GM23338 (cell line): Measurements from ENCODE around the gene HSF4. TPM values are rescaled to one million over a fixed set of nuclear protein-coding genes. Genes with fewer than 3 reads are reported as not detected.

Source experiments
- ATAC-seq: fragments of 200-7000 bp; cut with Tn5 transposase; 3 replicates; pipeline ENCODE4 v1.9.1; 2020
- DNase-seq: peaks from one replicate; pipeline ENCODE4 v3.0.0-alpha.2; 2015; ENCODE audit warnings: low spot score
- H2AFZ ChIP-seq: fragments of 200-600 bp; sonication (generic); 2 replicates; pipeline ENCODE4 v1.8.0; 2016; ENCODE audit warnings: antibody characterized with exemption, mild to moderate bottlenecking, moderate library complexity
- H3F3A ChIP-seq: fragments of 200-600 bp; sonication (generic); replicated peaks from 2 replicates; pipeline ENCODE4 v1.8.0; 2017; ENCODE audit warnings: antibody characterized with exemption, mixed run types, low read depth
- H3K27ac ChIP-seq: fragments of 200-600 bp; sonication (generic); 2 replicates; pipeline ENCODE4 v1.6.1; 2016; ENCODE audit warnings: low read depth
- H3K27me3 ChIP-seq: fragments of 200-600 bp; sonication (generic); 2 replicates; pipeline ENCODE4 v1.8.0; 2016; ENCODE audit warnings: mild to moderate bottlenecking, mixed run types, moderate library complexity; ENCODE audit not compliant: insufficient read depth
- H3K36me3 ChIP-seq: fragments of 200-600 bp; sonication (generic); 2 replicates; pipeline ENCODE4 v1.8.0; 2016; ENCODE audit warnings: mild to moderate bottlenecking; ENCODE audit not compliant: insufficient read depth
- H3K4me1 ChIP-seq: fragments of 200-600 bp; sonication (generic); 2 replicates; pipeline ENCODE4 v1.8.0; 2016; ENCODE audit warnings: mild to moderate bottlenecking, moderate library complexity; ENCODE audit not compliant: insufficient read depth
- H3K4me2 ChIP-seq: fragments of 200-600 bp; sonication (generic); 2 replicates; pipeline ENCODE4 v1.7.1; 2017; ENCODE audit warnings: mixed run types
- H3K4me3 ChIP-seq: fragments of 200-600 bp; sonication (generic); 2 replicates; pipeline ENCODE4 v1.6.1; 2016; ENCODE audit warnings: mixed run types
- H3K79me2 ChIP-seq: fragments of 200-600 bp; sonication (generic); replicated peaks from 2 replicates; pipeline ENCODE4 v1.8.0; 2017; ENCODE audit warnings: mild to moderate bottlenecking; ENCODE audit not compliant: insufficient read depth
- H3K9me2 ChIP-seq: fragments of 200-600 bp; sonication (generic); 2 replicates; pipeline ENCODE4 v1.8.0; 2017; ENCODE audit not compliant: insufficient read depth
- H4K20me1 ChIP-seq: fragments of 200-600 bp; sonication (generic); replicated peaks from 2 replicates; pipeline ENCODE4 v1.8.0; 2017; ENCODE audit warnings: mild to moderate bottlenecking; ENCODE audit not compliant: insufficient read depth
- H3K27ac Mint-ChIP-seq: 2 replicates; pipeline ENCODE4 v1.8.0; 2020; ENCODE audit warnings: inconsistent platforms, mild to moderate bottlenecking, moderate library complexity, mixed read lengths
- H3K27me3 Mint-ChIP-seq: 3 replicates; pipeline ENCODE4 v1.8.0; 2022; ENCODE audit warnings: low read depth, mild to moderate bottlenecking, moderate library complexity, mixed read lengths, inconsistent platforms; ENCODE audit not compliant: insufficient read depth, poor library complexity
- H3K36me3 Mint-ChIP-seq: 3 replicates; pipeline ENCODE4 v1.8.0; 2021; ENCODE audit warnings: low read depth, mild to moderate bottlenecking, inconsistent platforms, moderate library complexity, mixed read lengths
- H3K4me1 Mint-ChIP-seq: 3 replicates; pipeline ENCODE4 v1.8.0; 2020; ENCODE audit warnings: mild to moderate bottlenecking, inconsistent platforms, mixed read lengths
- H3K4me3 Mint-ChIP-seq: 3 replicates; pipeline ENCODE4 v1.8.0; 2021; ENCODE audit warnings: moderate library complexity, mild to moderate bottlenecking, inconsistent platforms, mixed read lengths
- H3K9me3 Mint-ChIP-seq: 3 replicates; pipeline ENCODE4 v1.8.0; 2020; ENCODE audit warnings: moderate library complexity, mild to moderate bottlenecking, inconsistent platforms, mixed read lengths
- CREB1 ChIP-seq: fragments of 250-450 bp; sonication (Bioruptor Pico); IDR thresholded peaks from 2 replicates; pipeline ENCODE4 v1.5.0; 2020; ENCODE audit warnings: low read depth, mild to moderate bottlenecking, moderate library complexity
- EZH2 ChIP-seq: fragments of 200-600 bp; sonication (generic); IDR thresholded peaks from one replicate; pipeline ENCODE4 v1.8.0; 2017; ENCODE audit warnings: antibody characterized with exemption, mild to moderate bottlenecking, low read depth; ENCODE audit not compliant: unreplicated experiment
- EZH2phosphoT487 ChIP-seq: fragments of 200-600 bp; sonication (generic); IDR thresholded peaks from one replicate; pipeline ENCODE4 v1.8.1; 2018; ENCODE audit warnings: antibody characterized with exemption; ENCODE audit not compliant: unreplicated experiment
- JUNB ChIP-seq: IDR thresholded peaks from one replicate; pipeline ENCODE4 v1.6.1; 2016; ENCODE audit warnings: antibody characterized with exemption; ENCODE audit not compliant: unreplicated experiment
- NANOG ChIP-seq: IDR thresholded peaks from 2 replicates; pipeline ENCODE4 v1.6.1; 2016; ENCODE audit warnings: antibody characterized with exemption, borderline replicate concordance
- POLR2AphosphoS5 ChIP-seq: IDR thresholded peaks from 2 replicates; pipeline ENCODE4 v1.6.1; 2016; ENCODE audit warnings: antibody characterized with exemption, low read depth
- STAT1 ChIP-seq: IDR thresholded peaks from one replicate; pipeline ENCODE4 v1.6.1; 2016; ENCODE audit warnings: antibody characterized with exemption; ENCODE audit not compliant: unreplicated experiment
- ZNF114 ChIP-seq: fragments of 250-450 bp; sonication (Bioruptor Pico); IDR thresholded peaks from 2 replicates; pipeline ENCODE4 v1.5.0; 2020; ENCODE audit warnings: mild to moderate bottlenecking, moderate library complexity
- ZNF331 ChIP-seq: fragments of 250-450 bp; sonication (Bioruptor Pico); IDR thresholded peaks from 2 replicates; pipeline ENCODE4 v1.5.0; 2020; ENCODE audit warnings: low read depth, mild to moderate bottlenecking, moderate library complexity
- polyA plus RNA-seq: library from polyadenylated mRNA; unstranded; fragments of >200 nt; fragmentation: Nextera tagmentation; extraction: Ambion mirVana; gene quantifications from 2 replicates; pipeline ENCODE4 v1.2.1, GENCODE V29; 2016
- total RNA-seq: library from RNA; depleted of rRNA; stranded (reverse); fragments of >200 nt; shearing (Covaris generic); gene quantifications from 2 replicates; pipeline ENCODE4 v1.2.3, GENCODE V29; 2014
- TF ChIP-seq, protein P1 (sequence below): IDR thresholded peaks from one replicate; pipeline ENCODE4 v1.6.1; 2018; ENCODE audit warnings: antibody characterized with exemption; ENCODE audit not compliant: unreplicated experiment
- TF ChIP-seq, protein P2 (sequence below): fragments of 250-450 bp; sonication (Bioruptor Pico); IDR thresholded peaks from 2 replicates; pipeline ENCODE4 v1.5.0; 2020; ENCODE audit warnings: mild to moderate bottlenecking, moderate library complexity

The HSF4 gene
- total and polyA plus RNA-seq, 2 experiments from 2014 or later = 0.19 to 1.3 TPM

DNA sequence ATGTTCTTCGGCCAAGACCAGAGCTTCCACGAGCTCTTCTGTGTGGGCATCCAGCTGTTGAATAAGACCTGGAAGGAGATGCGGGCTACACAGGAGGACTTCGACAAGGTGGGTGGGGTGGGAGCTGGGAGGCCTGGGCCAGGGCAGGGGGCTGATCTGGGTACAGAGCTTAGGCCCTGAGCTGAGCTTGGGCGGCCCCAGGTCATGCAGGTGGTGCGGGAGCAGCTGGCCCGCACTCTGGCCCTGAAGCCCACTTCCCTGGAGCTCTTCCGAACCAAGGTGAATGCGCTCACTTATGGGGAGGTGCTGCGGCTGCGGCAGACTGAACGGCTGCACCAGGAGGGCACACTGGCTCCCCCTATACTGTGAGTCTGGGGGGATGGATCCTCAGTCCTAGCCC is 37.9 kb downstream of the HSF4 start:
- Histone ChIP-seq H4K20me1 (no peaks in the 10 kb centered on the region; the same call in 1 of the 2 replicates), H3K79me2 (no peaks in the 10 kb centered on the region), H3K36me3 (no peaks in the 10 kb centered on the region), H3K9me2 (no peaks in the 10 kb centered on the region), H3F3A (peaks cover 12% of the 10 kb centered on the region; the same call in 1 of the 2 replicates), H3K27ac (no peak overlapping the region), H2AFZ (no peak overlapping the region), H3K4me3 (no peak overlapping the region), H3K4me2 (no peak overlapping the region), H3K4me1 (peaks cover 9% of the 10 kb centered on the region), H3K27me3 (no peaks in the 10 kb centered on the region)
- Mint-ChIP-seq H3K27ac (no peak overlapping the region), H3K9me3 (no peaks in the 10 kb centered on the region), H3K4me3 (no peak overlapping the region), H3K27me3 (peaks cover 16% of the 10 kb centered on the region), H3K4me1 (peaks cover 11% of the 10 kb centered on the region), H3K36me3 (peaks cover 14% of the 10 kb centered on the region; the same call in 2 of the 3 replicates)
- TF ChIP-seq EZH2 = no peak
- no peak for TF ChIP-seq EZH2phosphoT487
- no peak for ATAC-seq
- DNase-seq = no peak

DNA sequence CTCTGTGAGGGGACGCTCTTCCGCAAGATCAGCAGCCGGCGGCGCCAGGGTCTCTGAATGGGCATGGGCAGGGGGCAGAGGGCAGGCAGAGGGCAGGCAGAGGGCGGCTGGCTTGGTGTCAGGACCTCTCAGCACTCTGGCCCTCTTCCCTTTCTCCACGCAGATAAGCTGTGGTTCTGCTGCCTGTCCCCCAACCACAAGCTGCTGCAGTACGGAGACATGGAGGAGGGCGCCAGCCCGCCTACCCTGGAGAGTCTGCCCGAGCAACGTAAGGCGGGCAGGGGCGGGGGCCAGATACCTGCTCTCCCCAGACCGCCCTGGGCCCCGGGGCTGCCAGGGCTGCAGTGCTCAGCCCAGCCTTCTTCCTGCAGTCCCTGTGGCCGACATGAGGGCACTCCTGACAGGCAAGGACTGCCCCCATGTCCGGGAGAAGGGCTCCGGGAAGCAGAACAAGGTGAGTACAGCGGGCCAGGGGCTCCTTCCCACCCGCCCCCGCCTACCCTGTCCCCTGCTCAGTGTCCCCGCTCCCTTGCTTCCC is 38.5 kb downstream of the HSF4 start:
- no peak overlapping the region for H3K27ac Mint-ChIP-seq
- H2AFZ ChIP-seq = no peak overlapping the region
- no peak for DNase-seq
- TF ChIP-seq POLR2AphosphoS5 (no peak), NANOG (no peak), JUNB (no peak), EZH2 (no peak), CREB1 (CRISPR knock-in tag) (no peak), EZH2phosphoT487 (no peak), ZNF331 (CRISPR knock-in tag) (no peak), ZNF114 (CRISPR knock-in tag) (no peak), STAT1 (no peak)
- TF ChIP-seq, protein P1, sequence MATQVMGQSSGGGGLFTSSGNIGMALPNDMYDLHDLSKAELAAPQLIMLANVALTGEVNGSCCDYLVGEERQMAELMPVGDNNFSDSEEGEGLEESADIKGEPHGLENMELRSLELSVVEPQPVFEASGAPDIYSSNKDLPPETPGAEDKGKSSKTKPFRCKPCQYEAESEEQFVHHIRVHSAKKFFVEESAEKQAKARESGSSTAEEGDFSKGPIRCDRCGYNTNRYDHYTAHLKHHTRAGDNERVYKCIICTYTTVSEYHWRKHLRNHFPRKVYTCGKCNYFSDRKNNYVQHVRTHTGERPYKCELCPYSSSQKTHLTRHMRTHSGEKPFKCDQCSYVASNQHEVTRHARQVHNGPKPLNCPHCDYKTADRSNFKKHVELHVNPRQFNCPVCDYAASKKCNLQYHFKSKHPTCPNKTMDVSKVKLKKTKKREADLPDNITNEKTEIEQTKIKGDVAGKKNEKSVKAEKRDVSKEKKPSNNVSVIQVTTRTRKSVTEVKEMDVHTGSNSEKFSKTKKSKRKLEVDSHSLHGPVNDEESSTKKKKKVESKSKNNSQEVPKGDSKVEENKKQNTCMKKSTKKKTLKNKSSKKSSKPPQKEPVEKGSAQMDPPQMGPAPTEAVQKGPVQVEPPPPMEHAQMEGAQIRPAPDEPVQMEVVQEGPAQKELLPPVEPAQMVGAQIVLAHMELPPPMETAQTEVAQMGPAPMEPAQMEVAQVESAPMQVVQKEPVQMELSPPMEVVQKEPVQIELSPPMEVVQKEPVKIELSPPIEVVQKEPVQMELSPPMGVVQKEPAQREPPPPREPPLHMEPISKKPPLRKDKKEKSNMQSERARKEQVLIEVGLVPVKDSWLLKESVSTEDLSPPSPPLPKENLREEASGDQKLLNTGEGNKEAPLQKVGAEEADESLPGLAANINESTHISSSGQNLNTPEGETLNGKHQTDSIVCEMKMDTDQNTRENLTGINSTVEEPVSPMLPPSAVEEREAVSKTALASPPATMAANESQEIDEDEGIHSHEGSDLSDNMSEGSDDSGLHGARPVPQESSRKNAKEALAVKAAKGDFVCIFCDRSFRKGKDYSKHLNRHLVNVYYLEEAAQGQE = no peak
- TF ChIP-seq, protein P2, sequence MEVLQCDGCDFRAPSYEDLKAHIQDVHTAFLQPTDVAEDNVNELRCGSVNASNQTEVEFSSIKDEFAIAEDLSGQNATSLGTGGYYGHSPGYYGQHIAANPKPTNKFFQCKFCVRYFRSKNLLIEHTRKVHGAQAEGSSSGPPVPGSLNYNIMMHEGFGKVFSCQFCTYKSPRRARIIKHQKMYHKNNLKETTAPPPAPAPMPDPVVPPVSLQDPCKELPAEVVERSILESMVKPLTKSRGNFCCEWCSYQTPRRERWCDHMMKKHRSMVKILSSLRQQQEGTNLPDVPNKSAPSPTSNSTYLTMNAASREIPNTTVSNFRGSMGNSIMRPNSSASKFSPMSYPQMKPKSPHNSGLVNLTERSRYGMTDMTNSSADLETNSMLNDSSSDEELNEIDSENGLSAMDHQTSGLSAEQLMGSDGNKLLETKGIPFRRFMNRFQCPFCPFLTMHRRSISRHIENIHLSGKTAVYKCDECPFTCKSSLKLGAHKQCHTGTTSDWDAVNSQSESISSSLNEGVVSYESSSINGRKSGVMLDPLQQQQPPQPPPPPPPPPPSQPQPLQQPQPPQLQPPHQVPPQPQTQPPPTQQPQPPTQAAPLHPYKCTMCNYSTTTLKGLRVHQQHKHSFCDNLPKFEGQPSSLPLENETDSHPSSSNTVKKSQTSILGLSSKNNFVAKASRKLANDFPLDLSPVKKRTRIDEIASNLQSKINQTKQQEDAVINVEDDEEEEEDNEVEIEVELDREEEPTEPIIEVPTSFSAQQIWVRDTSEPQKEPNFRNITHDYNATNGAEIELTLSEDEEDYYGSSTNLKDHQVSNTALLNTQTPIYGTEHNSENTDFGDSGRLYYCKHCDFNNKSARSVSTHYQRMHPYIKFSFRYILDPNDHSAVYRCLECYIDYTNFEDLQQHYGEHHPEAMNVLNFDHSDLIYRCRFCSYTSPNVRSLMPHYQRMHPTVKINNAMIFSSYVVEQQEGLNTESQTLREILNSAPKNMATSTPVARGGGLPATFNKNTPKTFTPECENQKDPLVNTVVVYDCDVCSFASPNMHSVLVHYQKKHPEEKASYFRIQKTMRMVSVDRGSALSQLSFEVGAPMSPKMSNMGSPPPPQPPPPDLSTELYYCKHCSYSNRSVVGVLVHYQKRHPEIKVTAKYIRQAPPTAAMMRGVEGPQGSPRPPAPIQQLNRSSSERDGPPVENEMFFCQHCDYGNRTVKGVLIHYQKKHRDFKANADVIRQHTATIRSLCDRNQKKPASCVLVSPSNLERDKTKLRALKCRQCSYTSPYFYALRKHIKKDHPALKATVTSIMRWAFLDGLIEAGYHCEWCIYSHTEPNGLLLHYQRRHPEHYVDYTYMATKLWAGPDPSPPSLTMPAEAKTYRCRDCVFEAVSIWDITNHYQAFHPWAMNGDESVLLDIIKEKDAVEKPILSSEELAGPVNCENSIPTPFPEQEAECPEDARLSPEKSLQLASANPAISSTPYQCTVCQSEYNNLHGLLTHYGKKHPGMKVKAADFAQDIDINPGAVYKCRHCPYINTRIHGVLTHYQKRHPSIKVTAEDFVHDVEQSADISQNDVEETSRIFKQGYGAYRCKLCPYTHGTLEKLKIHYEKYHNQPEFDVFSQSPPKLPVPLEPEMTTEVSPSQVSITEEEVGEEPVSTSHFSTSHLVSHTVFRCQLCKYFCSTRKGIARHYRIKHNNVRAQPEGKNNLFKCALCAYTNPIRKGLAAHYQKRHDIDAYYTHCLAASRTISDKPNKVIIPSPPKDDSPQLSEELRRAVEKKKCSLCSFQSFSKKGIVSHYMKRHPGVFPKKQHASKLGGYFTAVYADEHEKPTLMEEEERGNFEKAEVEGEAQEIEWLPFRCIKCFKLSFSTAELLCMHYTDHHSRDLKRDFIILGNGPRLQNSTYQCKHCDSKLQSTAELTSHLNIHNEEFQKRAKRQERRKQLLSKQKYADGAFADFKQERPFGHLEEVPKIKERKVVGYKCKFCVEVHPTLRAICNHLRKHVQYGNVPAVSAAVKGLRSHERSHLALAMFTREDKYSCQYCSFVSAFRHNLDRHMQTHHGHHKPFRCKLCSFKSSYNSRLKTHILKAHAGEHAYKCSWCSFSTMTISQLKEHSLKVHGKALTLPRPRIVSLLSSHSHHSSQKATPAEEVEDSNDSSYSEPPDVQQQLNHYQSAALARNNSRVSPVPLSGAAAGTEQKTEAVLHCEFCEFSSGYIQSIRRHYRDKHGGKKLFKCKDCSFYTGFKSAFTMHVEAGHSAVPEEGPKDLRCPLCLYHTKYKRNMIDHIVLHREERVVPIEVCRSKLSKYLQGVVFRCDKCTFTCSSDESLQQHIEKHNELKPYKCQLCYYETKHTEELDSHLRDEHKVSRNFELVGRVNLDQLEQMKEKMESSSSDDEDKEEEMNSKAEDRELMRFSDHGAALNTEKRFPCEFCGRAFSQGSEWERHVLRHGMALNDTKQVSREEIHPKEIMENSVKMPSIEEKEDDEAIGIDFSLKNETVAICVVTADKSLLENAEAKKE (CRISPR knock-in tag) = no peak

More for the DNA sequence above, 38.5 kb downstream of the HSF4 start:
- Histone ChIP-seq H3K79me2 (no peaks in the 10 kb centered on the region), H3K36me3 (no peaks in the 10 kb centered on the region), H3K27me3 (no peaks in the 10 kb centered on the region), H3K27ac (no peak overlapping the region), H3K9me2 (no peaks in the 10 kb centered on the region), H4K20me1 (no peaks in the 10 kb centered on the region; the same call in 1 of the 2 replicates), H3K4me3 (no peak overlapping the region), H3F3A (peaks cover 7% of the 10 kb centered on the region; the same call in 1 of the 2 replicates), H3K4me1 (peaks cover 9% of the 10 kb centered on the region), H3K4me2 (no peak overlapping the region)
- Mint-ChIP-seq H3K4me3 (no peak overlapping the region), H3K9me3 (no peaks in the 10 kb centered on the region), H3K36me3 (peaks cover 10% of the 10 kb centered on the region; the same call in 2 of the 3 replicates), H3K27me3 (peaks cover 15% of the 10 kb centered on the region), H3K4me1 (peaks cover 11% of the 10 kb centered on the region)
- ATAC-seq = no peak
